GM06990 (cell line): ENCODE results near the gene CHURC1.
A peak's percentile ranks its signal among the peaks of the same experiment; 100 is the strongest.

Experiments
- DNase-seq: peaks from one replicate; pipeline ENCODE4 v3.0.0-alpha.2; 2011; ENCODE audit not compliant: insufficient read length; ENCODE audit errors: extremely low read depth
- H3K27me3 ChIP-seq: replicated peaks from 2 replicates; pipeline ENCODE4 v1.6.0; 2011; ENCODE audit warnings: low read length; ENCODE audit not compliant: control insufficient read depth, insufficient read depth
- H3K36me3 ChIP-seq: 2 replicates; pipeline ENCODE4 v1.5.1; 2011; ENCODE audit warnings: low read length; ENCODE audit not compliant: control insufficient read depth, insufficient read depth
- H3K4me3 ChIP-seq: replicated peaks from 2 replicates; pipeline ENCODE4 v1.5.1; 2011; ENCODE audit warnings: low read depth, mild to moderate bottlenecking, control low read depth, low read length
- CTCF ChIP-seq: IDR thresholded peaks from 2 replicates; pipeline ENCODE4 v1.5.1; 2011; ENCODE audit warnings: low read length, control low read depth, mild to moderate bottlenecking, inconsistent platforms; ENCODE audit not compliant: insufficient read depth, poor library complexity, severe bottlenecking

CHURC1 gene

GRCh38 chr14:64914237-64915028 is at the start of gene CHURC1:
Gene CHURC1 (plus strand): TSS chr14:64914455. CDS start chr14:64914496, 41 bp downstream.
- peak; percentile 88 for DNase-seq
- peak within 1 kb of the TSS; percentile 87 for H3K4me3 ChIP-seq
- H3K27me3 ChIP-seq, result no peaks in the 10 kb centered on the region
- H3K36me3 ChIP-seq, result peaks cover 1% of the 10 kb centered on the region; the same call in 1 of the 2 replicates
- no peak for TF ChIP-seq CTCF

DNA sequence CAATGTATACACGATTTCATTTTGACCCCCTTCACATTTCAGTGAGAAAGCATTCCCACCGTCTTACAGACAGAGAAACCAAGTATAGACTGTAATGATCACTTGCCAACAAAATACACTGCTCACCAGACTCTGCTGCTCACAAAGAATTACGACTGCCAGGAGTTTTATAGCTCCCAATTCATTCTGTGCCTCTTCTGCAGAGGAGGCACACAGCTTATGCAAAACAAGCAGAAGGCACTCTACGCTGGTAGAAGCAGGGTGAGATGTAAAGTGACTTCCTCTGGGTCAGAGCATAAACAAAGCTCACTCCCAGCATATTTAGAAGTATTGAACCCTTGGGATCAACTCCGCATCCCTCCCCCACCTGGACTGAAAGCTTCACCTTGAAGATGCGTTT is 49.1 kb upstream of the CHURC1 start:
- no peak for TF ChIP-seq CTCF
- H3K36me3 ChIP-seq, result no peaks in the 10 kb centered on the region
- no peak overlapping the region for H3K4me3 ChIP-seq
- H3K27me3 ChIP-seq, result peaks cover 1% of the 10 kb centered on the region; the same call in 1 of the 2 replicates
- DNase-seq, result no peak

- no peak for TF ChIP-seq CTCF
- Histone ChIP-seq H3K27me3 (peaks cover 1% of the 10 kb centered on the region; the same call in 1 of the 2 replicates), H3K4me3 (no peak overlapping the region), H3K36me3 (no peaks in the 10 kb centered on the region)
- DNase-seq, result no peak
These were observed 48.3 kb upstream of the CHURC1 start for GRCh38 chr14:64865992-64866391.

- DNase-seq, result no peak
- H3K27me3 ChIP-seq, result peaks cover 1% of the 10 kb centered on the region; the same call in 1 of the 2 replicates
- H3K4me3 ChIP-seq, result no peak overlapping the region
- H3K36me3 ChIP-seq, result no peaks in the 10 kb centered on the region
- no peak for TF ChIP-seq CTCF
These were observed 47.1 kb upstream of the CHURC1 start for GRCh38 chr14:64867182-64867581.

DNA sequence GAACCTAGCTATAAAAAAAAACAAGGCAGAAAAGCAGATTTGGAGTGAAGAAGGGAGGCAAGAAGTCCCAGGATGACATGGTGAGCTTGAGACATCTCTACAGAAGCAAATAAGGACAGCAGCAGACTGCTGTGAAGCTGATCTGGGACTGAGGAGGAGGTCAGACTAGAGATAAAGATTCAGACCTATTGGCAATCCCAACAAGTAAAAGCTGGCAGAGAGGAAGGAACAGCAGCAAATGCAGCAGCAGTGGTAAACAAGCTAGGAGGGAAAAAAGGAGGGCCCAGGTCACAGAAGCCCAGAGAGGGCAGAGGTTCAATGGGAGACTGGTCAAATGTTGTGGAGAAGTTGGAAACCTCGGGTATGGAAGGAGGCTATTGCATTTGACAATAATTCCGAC is 45.9 kb upstream of the CHURC1 start:
- peaks cover 1% of the 10 kb centered on the region for H3K27me3 ChIP-seq
- no peak overlapping the region for H3K4me3 ChIP-seq
- DNase-seq, result no peak
- no peak for TF ChIP-seq CTCF
- H3K36me3 ChIP-seq, result no peaks in the 10 kb centered on the region
